C4-2B (cell line): ENCODE measurements around the gene MAN1A1.

Experiments used
- CTCF ChIP-seq: fragments of 450-650 bp; conservative IDR thresholded peaks from 2 replicates; pipeline ENCODE4 v1.5.1; 2017; ENCODE audit warnings: mild to moderate bottlenecking
- ZFX ChIP-seq: fragments of 450-650 bp; IDR thresholded peaks from 2 replicates; pipeline ENCODE4 v1.6.1; 2017

DNA sequence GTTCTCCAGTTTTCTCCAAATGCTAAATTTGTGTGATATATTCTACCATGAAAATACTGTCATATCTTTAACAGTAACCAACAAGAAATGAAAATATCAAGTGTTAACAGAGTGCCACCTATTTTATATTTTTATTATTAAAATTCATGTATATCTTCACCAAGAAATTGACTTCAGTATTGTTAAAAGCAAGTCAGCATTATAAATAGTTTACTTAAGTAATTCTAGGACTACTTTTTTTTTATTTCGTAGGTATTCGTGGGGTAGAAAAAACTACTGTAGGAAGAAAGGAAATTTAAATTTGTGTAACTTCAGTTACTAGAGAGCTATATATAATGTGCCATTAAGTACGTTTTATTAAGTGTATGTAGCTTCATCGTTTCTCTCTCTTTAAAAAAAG lies 6.3 kb upstream of the MAN1A1 start:
- TF ChIP-seq CTCF (no peak), ZFX (no peak)
